Effector memory CD8-positive, alpha-beta T cell (primary cell): ENCODE results near the gene HSPA4L.

Experiments
- ATAC-seq: fragments of 150-1000 bp; cut with Tn5 transposase; replicated peaks from 2 replicates; pipeline ENCODE4 v1.10.0; 2021; ENCODE audit warnings: mild to moderate bottlenecking, moderate library complexity
- DNase-seq, 3 experiments: peaks; one replicate each; pipeline ENCODE4 v3.0.0; 2021
- H3K27ac Mint-ChIP-seq, 2 donors: one replicate each; pipeline ENCODE4 v1.8.0; 2022; ENCODE audit warnings: mild to moderate bottlenecking in 2 of 2, mixed read lengths in 2 of 2, moderate library complexity in 2 of 2
- H3K27me3 Mint-ChIP-seq, 2 donors: one replicate each; pipeline ENCODE4 v1.8.0; 2022; ENCODE audit warnings: mixed read lengths in 2 of 2
- H3K36me3 Mint-ChIP-seq: one replicate; pipeline ENCODE4 v1.8.0; 2022; ENCODE audit warnings: mild to moderate bottlenecking, moderate library complexity, mixed read lengths; ENCODE audit not compliant: insufficient read depth
- H3K4me1 Mint-ChIP-seq, 2 donors: one replicate each; pipeline ENCODE4 v1.8.0; 2022; ENCODE audit warnings: low read depth in 2 of 2, mixed read lengths in 2 of 2
- H3K4me3 Mint-ChIP-seq, 2 donors: one replicate each; pipeline ENCODE4 v1.8.0; 2022; ENCODE audit warnings: mild to moderate bottlenecking in 2 of 2, mixed read lengths in 2 of 2, moderate library complexity in 2 of 2
- H3K9me3 Mint-ChIP-seq, 2 donors: one replicate each; pipeline ENCODE4 v1.8.0; 2022; ENCODE audit warnings: mixed read lengths in 2 of 2

Gene HSPA4L

DNA sequence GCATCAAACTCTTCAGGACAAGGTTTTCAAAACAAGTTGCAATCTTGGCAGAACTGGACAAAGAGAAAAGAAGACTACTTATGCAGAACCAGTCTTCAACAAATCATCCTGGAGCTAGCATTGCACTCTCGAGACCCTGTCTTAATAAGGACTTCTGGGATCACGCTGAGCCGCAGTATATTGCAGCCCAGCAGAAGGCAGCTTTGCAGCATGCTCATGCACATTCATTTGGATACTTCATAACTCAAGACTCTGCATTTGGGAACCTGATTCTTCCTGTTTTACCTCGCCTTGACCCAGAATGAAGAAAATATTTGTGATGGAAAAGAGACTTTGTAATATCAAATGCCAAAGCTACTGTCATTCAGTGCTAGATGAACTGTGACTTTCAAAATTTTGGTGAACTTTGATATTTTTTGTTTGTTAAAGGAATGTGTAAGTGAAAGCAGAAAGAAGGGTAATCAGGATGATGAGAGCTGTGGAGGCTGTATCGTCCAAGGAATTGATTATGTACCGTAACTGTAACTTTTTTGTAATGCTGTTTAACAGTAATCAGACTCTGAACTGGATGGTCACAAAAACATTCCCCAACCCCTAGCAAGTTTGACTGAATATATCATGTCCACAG lies 27.2 kb downstream of the HSPA4L start:
- no peak for DNase-seq
- Mint-ChIP-seq H3K4me1 (no peaks in the 10 kb centered on the region), H3K4me3 (no peak overlapping the region), H3K27me3 (peaks cover under 1 to 1% of the 10 kb centered on the region in 2 donors), H3K27ac (no peak overlapping the region), H3K36me3 (no peaks in the 10 kb centered on the region), H3K9me3 (no peaks in the 10 kb centered on the region)
- ATAC-seq = no peak

DNA sequence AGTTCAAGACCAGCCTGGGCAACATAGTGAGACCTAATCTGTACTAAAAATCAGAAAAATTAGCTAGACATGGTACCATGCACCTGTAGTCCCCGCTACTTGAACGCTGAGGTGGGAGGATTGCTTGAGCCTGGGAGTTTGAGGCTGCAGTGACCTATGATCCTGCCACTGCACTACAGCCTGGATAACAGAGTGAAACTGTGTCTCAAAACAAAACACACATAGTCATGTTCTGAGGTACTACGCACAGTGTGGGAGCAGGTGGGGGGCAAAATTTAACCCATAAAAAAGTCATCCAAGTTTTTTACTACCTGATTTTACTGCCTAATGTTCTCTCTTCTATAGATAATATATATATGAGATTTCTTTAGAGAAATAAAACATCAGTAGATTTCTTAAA lies 28.4 kb downstream of the HSPA4L start:
- DNase-seq (no peak), ATAC-seq (no peak)
- peaks cover 0 to 1% of the 10 kb centered on the region in 2 donors for H3K27me3 Mint-ChIP-seq
- no peak overlapping the region for H3K27ac Mint-ChIP-seq
- no peaks in the 10 kb centered on the region for H3K9me3 Mint-ChIP-seq
- no peaks in the 10 kb centered on the region for H3K36me3 Mint-ChIP-seq
- H3K4me1 Mint-ChIP-seq = no peaks in the 10 kb centered on the region
- H3K4me3 Mint-ChIP-seq = no peak overlapping the region

DNA sequence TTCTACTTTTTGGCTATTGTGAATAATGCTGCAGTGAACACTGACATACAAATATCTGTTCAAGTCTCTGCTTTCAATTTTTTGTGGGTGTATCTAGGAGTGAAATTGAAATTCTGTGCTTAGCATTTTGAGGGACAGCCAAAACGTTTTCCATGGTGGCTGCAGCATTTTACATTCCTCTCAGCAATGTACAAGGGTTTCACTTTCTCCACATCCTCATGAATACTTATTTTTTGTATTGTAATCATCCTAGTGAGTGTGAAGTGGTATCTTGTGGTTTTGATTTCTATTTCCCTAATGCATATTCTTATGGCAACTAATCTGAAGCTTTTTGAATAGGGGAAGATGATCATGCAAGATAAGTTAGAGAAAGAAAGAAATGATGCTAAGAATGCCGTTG lies 40.3 kb downstream of the HSPA4L start:
- DNase-seq (no peak), ATAC-seq (no peak)
- no peaks in the 10 kb centered on the region for H3K4me1 Mint-ChIP-seq
- peaks cover 18 to 27% of the 10 kb centered on the region in 2 donors for H3K27me3 Mint-ChIP-seq
- no peak overlapping the region for H3K27ac Mint-ChIP-seq
- no peaks in the 10 kb centered on the region for H3K36me3 Mint-ChIP-seq
- H3K4me3 Mint-ChIP-seq = no peak overlapping the region
- H3K9me3 Mint-ChIP-seq = no peaks in the 10 kb centered on the region

DNA sequence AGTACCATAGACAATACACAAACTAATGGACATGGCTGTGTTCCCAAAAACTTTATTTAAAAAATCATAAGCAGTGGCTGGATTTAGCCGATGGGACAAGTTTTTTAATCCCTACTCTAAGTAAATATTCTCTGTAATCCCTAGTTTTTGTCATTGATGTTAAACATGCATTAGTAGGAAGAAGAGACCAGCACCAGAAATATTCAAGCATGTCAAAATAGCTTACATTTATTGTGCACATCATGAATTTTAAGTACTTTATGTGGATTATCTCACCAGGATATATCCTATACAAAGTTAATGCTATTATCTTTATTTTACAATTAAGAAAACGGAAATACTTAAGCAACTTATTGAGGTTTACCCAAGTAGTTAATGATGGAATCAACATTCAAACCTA lies 46.0 kb downstream of the HSPA4L start:
- ATAC-seq (no peak), DNase-seq (no peak)
- Mint-ChIP-seq H3K9me3 (no peaks in the 10 kb centered on the region), H3K27ac (no peak overlapping the region), H3K36me3 (no peaks in the 10 kb centered on the region), H3K27me3 (peaks cover 11 to 27% of the 10 kb centered on the region in 2 donors), H3K4me1 (no peaks in the 10 kb centered on the region), H3K4me3 (no peak overlapping the region)

DNA sequence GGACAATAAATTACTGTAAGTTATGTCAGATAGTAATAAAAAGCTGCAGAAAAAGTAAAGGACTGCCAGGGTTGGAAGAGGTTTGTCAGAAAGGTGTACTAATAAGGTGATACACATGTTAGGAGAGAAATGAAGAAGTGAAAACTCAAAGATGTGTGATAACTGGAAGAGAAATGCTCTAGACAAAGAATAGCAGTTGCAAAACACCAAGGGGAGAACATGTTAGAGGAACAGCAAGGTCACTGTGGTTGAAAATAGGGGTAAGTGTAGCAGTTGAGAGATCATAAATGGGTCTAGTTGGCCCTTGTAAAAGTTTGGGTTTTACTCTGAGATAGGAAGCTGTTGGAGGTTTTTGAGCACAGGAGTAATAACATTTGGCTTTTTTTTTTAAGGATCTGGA lies 46.9 kb downstream of the HSPA4L start:
- Mint-ChIP-seq H3K27ac (no peak overlapping the region), H3K4me1 (no peaks in the 10 kb centered on the region), H3K27me3 (peaks cover 5 to 22% of the 10 kb centered on the region in 2 donors), H3K9me3 (no peaks in the 10 kb centered on the region), H3K36me3 (no peaks in the 10 kb centered on the region), H3K4me3 (no peak overlapping the region)
- no peak for DNase-seq
- no peak for ATAC-seq

DNA sequence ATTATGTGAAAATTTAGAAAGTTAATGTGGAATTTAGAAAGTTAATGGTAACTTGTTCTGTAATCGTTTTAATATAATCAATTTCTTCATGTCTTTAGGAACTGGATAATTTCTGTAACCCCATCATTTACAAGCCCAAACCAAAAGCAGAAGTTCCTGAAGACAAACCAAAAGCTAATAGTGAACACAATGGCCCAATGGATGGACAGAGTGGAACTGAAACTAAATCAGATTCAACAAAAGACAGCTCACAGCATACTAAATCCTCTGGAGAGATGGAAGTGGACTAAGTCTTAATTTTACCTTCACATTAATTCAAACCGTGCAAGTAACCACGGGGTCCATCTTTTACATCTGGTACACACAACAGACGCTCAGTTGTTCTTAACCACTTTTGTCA lies 50.5 kb downstream of the HSPA4L start:
- Mint-ChIP-seq H3K27me3 (peaks cover 0 to 10% of the 10 kb centered on the region in 2 donors), H3K27ac (no peak overlapping the region), H3K4me1 (no peaks in the 10 kb centered on the region), H3K36me3 (no peaks in the 10 kb centered on the region), H3K4me3 (no peak overlapping the region), H3K9me3 (no peaks in the 10 kb centered on the region)
- no peak for ATAC-seq
- DNase-seq = no peak

DNA sequence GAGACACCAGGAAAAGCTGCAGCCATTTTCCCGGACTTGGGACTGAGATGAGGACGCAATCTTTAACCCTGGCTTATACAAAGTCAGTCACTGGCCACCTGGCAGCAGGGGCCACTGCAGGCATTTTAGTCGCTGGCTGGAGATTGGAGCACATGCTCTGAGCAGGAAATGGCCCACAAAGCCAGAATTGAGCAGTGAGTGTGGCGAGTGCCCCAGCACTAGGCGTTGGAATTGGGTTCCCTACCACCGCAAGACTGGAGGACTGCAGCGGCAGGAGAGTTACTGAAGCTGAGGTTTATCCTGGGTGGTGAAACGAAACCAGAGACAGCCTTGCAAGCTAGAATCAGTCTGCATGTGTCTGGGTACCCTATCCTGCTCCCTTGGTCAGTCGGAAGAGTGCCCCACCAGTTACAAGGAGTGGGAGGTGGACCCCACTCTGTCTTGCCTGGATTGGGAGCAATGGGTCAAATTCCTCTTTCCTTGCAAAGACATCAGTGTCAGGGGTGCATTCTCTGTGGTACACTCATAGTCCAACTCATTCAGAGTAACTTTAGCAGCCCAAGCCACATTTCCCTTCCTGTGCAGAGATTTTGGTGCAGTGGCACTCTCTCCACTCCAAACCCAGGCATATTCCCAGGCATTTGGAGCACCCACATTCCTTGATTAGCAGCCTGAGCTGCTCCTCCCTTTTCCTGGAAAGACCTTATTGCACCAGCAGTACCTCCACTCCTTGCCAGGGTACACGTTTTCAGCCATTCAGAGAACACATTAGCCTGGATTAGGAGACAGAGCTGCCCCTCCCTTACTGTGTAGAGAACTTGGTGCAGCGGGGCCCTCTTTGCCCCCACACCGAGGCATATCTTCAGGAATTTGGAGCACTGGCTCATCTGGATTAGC lies 61.8 kb downstream of the HSPA4L start:
- peaks cover 7 to 19% of the 10 kb centered on the region in 2 donors for H3K9me3 Mint-ChIP-seq
- H3K27ac Mint-ChIP-seq = no peak overlapping the region
- ATAC-seq = no peak
- peaks cover 0 to 2% of the 10 kb centered on the region in 2 donors for H3K4me1 Mint-ChIP-seq
- no peak overlapping the region for H3K4me3 Mint-ChIP-seq
- DNase-seq = no peak
- no peaks in the 10 kb centered on the region for H3K27me3 Mint-ChIP-seq
- no peaks in the 10 kb centered on the region for H3K36me3 Mint-ChIP-seq

DNA sequence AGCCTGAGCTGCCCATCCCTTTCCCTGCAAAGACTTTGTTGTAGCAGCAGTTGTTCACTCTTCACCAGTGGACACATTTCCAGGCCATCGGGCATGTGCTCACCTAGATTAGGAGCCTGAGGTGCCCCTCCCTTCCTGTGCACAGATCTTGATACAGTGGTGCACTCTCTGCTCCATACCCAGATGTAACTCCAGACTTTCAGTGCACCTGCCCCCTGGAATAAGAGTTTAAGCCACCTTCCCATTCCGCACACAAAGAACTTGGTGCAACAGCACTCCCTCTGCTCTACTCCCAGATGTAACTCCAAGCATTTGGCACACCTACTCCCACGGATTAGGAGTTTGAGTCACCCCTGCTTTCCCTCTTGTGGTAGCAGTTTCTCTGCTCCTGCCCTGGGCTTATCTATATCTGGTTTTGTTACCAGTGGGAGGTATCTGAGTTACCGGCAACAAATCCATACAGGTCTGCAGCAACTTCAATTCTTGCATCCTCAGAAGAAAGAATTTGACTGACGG lies 62.5 kb downstream of the HSPA4L start:
- H3K27me3 Mint-ChIP-seq = no peaks in the 10 kb centered on the region
- peaks cover 7 to 25% of the 10 kb centered on the region in 2 donors for H3K9me3 Mint-ChIP-seq
- H3K36me3 Mint-ChIP-seq = no peaks in the 10 kb centered on the region
- ATAC-seq (no peak), DNase-seq (no peak)
- H3K27ac Mint-ChIP-seq = no peak overlapping the region
- no peak overlapping the region for H3K4me3 Mint-ChIP-seq
- H3K4me1 Mint-ChIP-seq = peaks cover 0 to 2% of the 10 kb centered on the region in 2 donors

DNA sequence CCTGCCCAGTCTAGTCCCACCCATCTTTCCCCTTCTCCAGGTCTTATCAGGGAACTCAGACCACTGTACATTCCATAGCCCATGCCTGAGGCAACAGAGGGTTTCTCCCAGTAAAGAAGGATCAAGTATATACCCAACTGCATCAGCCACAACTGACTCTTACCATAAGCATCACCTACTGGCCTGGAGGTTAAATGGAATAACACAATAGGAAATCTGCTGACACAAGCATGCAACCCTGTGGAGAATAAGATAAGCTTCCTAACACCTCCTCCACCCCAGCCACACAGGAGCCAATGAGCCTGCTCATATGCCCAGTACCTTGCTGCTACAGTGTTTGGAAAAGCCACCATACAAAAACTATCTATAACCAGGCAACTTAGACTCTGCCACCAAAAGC lies 63.9 kb downstream of the HSPA4L start:
- H3K4me1 Mint-ChIP-seq = peaks cover 0 to 2% of the 10 kb centered on the region in 2 donors
- no peak overlapping the region for H3K27ac Mint-ChIP-seq
- no peak overlapping the region for H3K4me3 Mint-ChIP-seq
- H3K9me3 Mint-ChIP-seq = peaks cover 7 to 35% of the 10 kb centered on the region in 2 donors
- DNase-seq (no peak), ATAC-seq (no peak)
- H3K27me3 Mint-ChIP-seq = no peaks in the 10 kb centered on the region
- no peaks in the 10 kb centered on the region for H3K36me3 Mint-ChIP-seq

DNA sequence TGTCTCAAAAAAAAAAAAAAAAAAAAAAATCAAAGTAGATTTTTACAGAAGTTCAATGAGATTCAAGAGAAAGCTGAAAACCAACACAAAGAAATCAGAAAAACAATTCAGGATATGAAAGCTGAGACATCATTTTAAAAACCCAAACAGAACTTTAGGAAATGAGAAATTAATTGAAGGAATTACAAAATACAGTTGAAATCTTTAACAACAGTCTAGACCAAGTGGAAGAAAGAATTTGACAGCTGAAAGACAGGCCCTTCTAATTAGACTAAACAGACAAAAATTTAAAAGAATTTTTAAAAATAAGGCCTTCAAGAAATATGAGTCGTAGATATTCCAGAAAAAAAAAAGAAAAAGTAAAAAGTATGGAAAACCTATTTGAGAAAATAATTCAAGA lies 64.6 kb downstream of the HSPA4L start:
- H3K27ac Mint-ChIP-seq = no peak overlapping the region
- DNase-seq (no peak), ATAC-seq (no peak)
- no peaks in the 10 kb centered on the region for H3K36me3 Mint-ChIP-seq
- peaks cover 0 to 2% of the 10 kb centered on the region in 2 donors for H3K4me1 Mint-ChIP-seq
- no peaks in the 10 kb centered on the region for H3K27me3 Mint-ChIP-seq
- no peak overlapping the region for H3K4me3 Mint-ChIP-seq
- peaks cover 7 to 35% of the 10 kb centered on the region in 2 donors for H3K9me3 Mint-ChIP-seq

DNA sequence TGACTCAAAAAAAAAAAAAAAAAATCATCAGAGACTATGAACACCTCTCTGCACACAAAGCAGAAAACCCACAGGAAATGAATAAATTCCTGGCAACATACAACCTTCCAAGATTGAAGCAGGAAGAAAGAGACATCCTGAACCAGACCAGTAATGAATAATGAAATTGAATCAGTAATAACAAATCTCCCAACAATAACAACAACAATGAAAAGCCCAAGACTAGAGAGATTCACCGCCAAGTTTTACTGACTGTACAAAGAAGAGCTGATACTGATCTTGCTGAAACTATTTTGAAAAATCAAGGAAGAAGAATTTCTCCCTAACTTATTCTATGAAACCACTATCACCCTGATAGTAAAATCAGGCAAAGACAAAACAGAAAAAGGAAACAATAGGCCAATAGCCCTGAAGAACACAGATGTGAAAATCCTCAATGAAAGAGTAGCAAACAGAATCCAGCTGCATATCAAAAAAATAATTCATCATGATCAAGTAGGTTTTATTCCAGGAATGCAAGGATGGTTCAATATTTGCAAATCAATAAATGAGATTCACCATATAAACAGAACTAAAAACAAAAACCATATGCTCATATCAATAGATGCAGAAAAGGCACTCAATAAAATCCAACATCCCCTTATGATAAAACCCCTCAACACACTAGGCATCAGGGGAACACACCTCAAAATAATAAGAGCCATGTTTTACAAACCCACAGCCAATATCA lies 67.5 kb downstream of the HSPA4L start:
- no peak overlapping the region for H3K27ac Mint-ChIP-seq
- H3K9me3 Mint-ChIP-seq = peaks cover 9 to 36% of the 10 kb centered on the region in 2 donors

DNA sequence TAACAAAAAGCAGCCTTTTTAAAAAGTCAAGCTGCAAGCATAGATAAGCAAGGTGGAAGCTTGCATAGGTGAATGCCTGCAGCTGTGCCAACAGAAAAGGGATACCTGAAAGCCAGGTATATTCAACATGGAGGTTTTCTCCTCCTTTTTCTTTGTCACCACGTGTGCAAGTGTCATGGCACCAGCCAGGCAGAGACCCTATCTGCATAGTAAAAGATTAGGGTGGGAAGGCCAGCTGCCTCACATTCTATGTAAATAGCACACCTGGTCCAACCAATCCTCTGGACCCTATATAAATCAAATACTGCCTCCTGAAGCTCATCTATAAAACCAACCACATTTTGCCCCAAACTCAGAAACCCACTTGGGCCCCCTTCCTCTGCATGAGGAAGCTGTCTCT lies 70.5 kb downstream of the HSPA4L start:
- H3K9me3 Mint-ChIP-seq = peaks cover 5 to 28% of the 10 kb centered on the region in 2 donors
- no peaks in the 10 kb centered on the region for H3K36me3 Mint-ChIP-seq

More for the DNA sequence above, 67.5 kb downstream of the HSPA4L start:
- Mint-ChIP-seq H3K27me3 (no peaks in the 10 kb centered on the region), H3K36me3 (no peaks in the 10 kb centered on the region), H3K4me1 (peaks cover 0 to 2% of the 10 kb centered on the region in 2 donors), H3K4me3 (no peak overlapping the region)
- no peak for ATAC-seq
- no peak for DNase-seq

DNA sequence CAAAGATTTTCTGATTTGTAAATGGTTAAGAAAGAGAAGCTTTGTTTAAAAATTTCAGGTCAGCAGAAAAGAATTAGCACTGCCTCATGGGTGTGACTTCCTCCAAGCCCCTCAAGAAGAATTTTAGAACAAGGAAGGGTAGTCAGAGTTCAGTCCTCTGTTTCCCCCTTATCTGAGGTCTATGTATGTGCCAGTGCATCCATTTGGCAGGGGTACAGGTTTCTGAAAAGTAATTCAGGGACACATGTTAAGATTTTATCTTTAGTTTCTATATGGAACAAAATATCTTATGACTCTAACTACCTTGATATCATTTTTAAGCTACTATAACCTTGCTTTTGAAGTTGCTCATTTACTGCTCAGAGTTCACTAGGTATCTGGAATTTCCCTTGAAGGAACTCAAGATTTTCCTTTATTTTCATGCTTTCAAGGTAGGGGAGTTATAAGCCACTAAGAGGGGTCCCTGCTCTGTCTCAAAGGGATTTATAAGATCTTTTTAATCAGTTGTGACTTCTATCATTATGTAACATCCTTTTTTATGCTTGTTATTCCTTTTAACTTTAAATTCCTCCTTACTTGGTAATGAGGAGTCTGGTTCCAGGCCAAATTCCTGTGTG lies 74.2 kb downstream of the HSPA4L start:
- no peak overlapping the region for H3K4me3 Mint-ChIP-seq
- ATAC-seq (no peak), DNase-seq (no peak)
- H3K27me3 Mint-ChIP-seq = no peaks in the 10 kb centered on the region
- H3K4me1 Mint-ChIP-seq = no peaks in the 10 kb centered on the region
- H3K27ac Mint-ChIP-seq = no peak overlapping the region
- no peaks in the 10 kb centered on the region for H3K36me3 Mint-ChIP-seq
- peaks cover 4 to 16% of the 10 kb centered on the region in 2 donors for H3K9me3 Mint-ChIP-seq

More for the DNA sequence above, 70.5 kb downstream of the HSPA4L start:
- DNase-seq = no peak
- H3K4me1 Mint-ChIP-seq = no peaks in the 10 kb centered on the region
- H3K27me3 Mint-ChIP-seq = no peaks in the 10 kb centered on the region
- ATAC-seq = no peak
- no peak overlapping the region for H3K4me3 Mint-ChIP-seq
- H3K27ac Mint-ChIP-seq = no peak overlapping the region
